OCI-LY3 (cell line): ENCODE measurements around the gene TPCN2.

ENCODE experiments used
- H2AFZ ChIP-seq: fragments of 200-600, 300-600 bp; shearing (Covaris generic); 2 replicates; pipeline ENCODE4 v1.6.0; 2014; ENCODE audit warnings: antibody characterized with exemption, low read depth, low read length
- H3K27ac ChIP-seq: fragments of 200-600, 300-600 bp; sonication (generic); 2 replicates; pipeline ENCODE4 v1.5.1; 2014; ENCODE audit warnings: mild to moderate bottlenecking, low read length, moderate library complexity, mixed read lengths
- H3K27me3 ChIP-seq: fragments of 200-600, 300-600 bp; sonication (generic); 2 replicates; pipeline ENCODE4 v1.6.1; 2014; ENCODE audit warnings: low read depth, low read length, mixed read lengths
- H3K36me3 ChIP-seq: fragments of 200-600, 300-600 bp; sonication (generic); replicated peaks from 2 replicates; pipeline ENCODE3; 2014; ENCODE audit warnings: low read depth, low read length, mixed read lengths
- H3K4me1 ChIP-seq: fragments of 300-600, 200-600 bp; sonication (generic); 2 replicates; pipeline ENCODE4 v1.6.1; 2014; ENCODE audit warnings: low read length, mixed read lengths
- H3K4me2 ChIP-seq: fragments of 200-600, 300-600 bp; sonication (generic); 2 replicates; pipeline ENCODE4 v1.6.1; 2014; ENCODE audit warnings: low read length, mixed read lengths
- H3K4me3 ChIP-seq: fragments of 300-600, 200-600 bp; sonication (generic); 2 replicates; pipeline ENCODE4 v1.5.1; 2014; ENCODE audit warnings: antibody characterized with exemption, mild to moderate bottlenecking, low read length, moderate library complexity
- H3K79me2 ChIP-seq: fragments of 300-600, 200-600 bp; shearing (Covaris generic); 2 replicates; pipeline ENCODE4 v1.6.1; 2014; ENCODE audit warnings: mild to moderate bottlenecking, low read length, mixed read lengths
- H3K9ac ChIP-seq: fragments of 300-600, 200-600 bp; shearing (Covaris generic); 2 replicates; pipeline ENCODE4 v1.6.0; 2014; ENCODE audit warnings: mild to moderate bottlenecking, low read length, moderate library complexity
- H3K9me3 ChIP-seq: fragments of 200-600, 300-600 bp; shearing (Covaris generic); 2 replicates; pipeline ENCODE4 v1.6.1; 2014; ENCODE audit warnings: low read length, mixed read lengths; ENCODE audit not compliant: insufficient read depth
- H4K20me1 ChIP-seq: fragments of 200-600, 300-600 bp; sonication (generic); 2 replicates; pipeline ENCODE4 v1.6.1; 2016; ENCODE audit warnings: low read length, mixed read lengths; ENCODE audit not compliant: insufficient read depth
- EZH2phosphoT487 ChIP-seq: fragments of 200-600 bp; shearing (Covaris generic); IDR thresholded peaks from 2 replicates; pipeline ENCODE4 v1.6.1; 2018; ENCODE audit warnings: antibody characterized with exemption, mixed run types, low read depth
- TF ChIP-seq, protein P1 (sequence below): fragments of 200-600, 300-600 bp; sonication (generic); IDR thresholded peaks from 2 replicates; pipeline ENCODE4 v1.5.1; 2014; ENCODE audit warnings: antibody characterized with exemption, low read length, low read depth

Gene TPCN2

DNA sequence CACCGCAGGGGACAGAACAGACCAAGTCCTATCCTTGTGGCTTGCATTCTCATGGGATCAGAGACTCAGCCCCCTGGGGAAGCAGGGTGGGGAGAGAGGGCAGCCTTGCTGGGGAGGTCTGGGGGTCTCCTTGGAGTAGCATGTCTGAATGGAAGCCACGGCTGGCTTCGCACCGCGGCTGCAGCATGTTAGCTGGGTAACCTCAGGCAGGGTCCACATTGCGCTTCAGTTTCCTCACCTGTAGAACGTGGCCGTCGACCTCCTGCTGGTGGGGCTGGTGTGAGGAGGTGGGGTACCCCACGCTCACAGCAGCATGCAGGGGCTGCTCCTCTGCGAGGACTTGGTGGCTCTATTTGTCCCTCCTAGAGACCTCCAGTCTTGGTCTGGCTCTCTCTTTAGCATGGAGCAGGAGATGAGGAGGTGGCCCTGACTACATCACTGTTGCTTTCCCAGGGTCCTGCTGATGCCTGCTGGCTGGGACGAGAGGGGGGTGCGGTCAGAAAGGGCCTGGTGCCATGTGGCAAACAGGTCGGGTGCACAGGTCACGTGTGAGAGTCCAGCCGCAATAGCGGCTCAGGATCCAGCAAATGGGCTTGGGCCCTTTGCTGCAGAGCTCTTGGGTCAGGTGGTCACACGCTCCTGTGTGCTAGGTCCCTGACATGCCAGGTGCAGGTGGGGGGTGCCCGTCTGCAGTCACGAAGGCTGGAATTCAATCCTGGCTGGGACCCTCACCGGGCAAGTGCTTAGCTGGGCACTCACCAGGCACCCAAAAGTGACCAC is 71.6 kb downstream of the TPCN2 start:
- Histone ChIP-seq H3K9me3 (no peaks in the 10 kb centered on the region), H3K4me2 (no peak overlapping the region), H3K27ac (no peak overlapping the region), H3K9ac (no peak overlapping the region), H3K36me3 (no peaks in the 10 kb centered on the region), H3K27me3 (0 out of 2 replicates have a peak, but pooled peaks cover 3% of the 10 kb centered on the region), H3K79me2 (no peaks in the 10 kb centered on the region), H2AFZ (no peak overlapping the region), H3K4me1 (peaks cover 18% of the 10 kb centered on the region), H4K20me1 (no peaks in the 10 kb centered on the region), H3K4me3 (no peak overlapping the region)
- TF ChIP-seq, protein P1, sequence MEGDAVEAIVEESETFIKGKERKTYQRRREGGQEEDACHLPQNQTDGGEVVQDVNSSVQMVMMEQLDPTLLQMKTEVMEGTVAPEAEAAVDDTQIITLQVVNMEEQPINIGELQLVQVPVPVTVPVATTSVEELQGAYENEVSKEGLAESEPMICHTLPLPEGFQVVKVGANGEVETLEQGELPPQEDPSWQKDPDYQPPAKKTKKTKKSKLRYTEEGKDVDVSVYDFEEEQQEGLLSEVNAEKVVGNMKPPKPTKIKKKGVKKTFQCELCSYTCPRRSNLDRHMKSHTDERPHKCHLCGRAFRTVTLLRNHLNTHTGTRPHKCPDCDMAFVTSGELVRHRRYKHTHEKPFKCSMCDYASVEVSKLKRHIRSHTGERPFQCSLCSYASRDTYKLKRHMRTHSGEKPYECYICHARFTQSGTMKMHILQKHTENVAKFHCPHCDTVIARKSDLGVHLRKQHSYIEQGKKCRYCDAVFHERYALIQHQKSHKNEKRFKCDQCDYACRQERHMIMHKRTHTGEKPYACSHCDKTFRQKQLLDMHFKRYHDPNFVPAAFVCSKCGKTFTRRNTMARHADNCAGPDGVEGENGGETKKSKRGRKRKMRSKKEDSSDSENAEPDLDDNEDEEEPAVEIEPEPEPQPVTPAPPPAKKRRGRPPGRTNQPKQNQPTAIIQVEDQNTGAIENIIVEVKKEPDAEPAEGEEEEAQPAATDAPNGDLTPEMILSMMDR: no peak
- TF ChIP-seq EZH2phosphoT487: no peak

DNA sequence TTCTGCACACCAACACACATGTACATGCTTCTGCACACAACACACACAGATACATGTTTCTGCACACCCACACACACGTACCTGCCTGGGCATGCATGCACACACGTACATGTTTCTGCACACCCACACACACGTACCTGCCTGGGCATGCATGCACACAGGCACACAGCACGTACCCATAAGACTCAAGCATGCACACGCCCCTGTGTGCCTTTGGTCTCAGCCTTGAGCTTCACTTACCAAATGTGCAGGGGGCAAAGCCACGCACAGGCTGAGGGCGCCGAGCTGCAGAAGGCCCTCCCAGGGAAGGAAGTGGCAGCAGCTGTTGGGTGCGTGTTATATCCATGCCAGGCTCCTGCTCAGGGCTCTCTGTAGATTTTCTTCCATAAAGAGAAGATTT is 72.3 kb downstream of the TPCN2 start:
- TF ChIP-seq, protein P1: no peak
- TF ChIP-seq EZH2phosphoT487: no peak
- H3K27me3 ChIP-seq: 0 out of 2 replicates have a peak, but pooled peaks cover 3% of the 10 kb centered on the region
- no peaks in the 10 kb centered on the region for H3K9me3 ChIP-seq
- no peaks in the 10 kb centered on the region for H4K20me1 ChIP-seq
- no peak overlapping the region for H2AFZ ChIP-seq
- no peak overlapping the region for H3K4me2 ChIP-seq
- H3K4me1 ChIP-seq: peaks cover 18% of the 10 kb centered on the region
- H3K4me3 ChIP-seq: no peak overlapping the region
- H3K36me3 ChIP-seq: no peaks in the 10 kb centered on the region
- H3K79me2 ChIP-seq: no peaks in the 10 kb centered on the region
- H3K9ac ChIP-seq: no peak overlapping the region
- no peak overlapping the region for H3K27ac ChIP-seq

DNA sequence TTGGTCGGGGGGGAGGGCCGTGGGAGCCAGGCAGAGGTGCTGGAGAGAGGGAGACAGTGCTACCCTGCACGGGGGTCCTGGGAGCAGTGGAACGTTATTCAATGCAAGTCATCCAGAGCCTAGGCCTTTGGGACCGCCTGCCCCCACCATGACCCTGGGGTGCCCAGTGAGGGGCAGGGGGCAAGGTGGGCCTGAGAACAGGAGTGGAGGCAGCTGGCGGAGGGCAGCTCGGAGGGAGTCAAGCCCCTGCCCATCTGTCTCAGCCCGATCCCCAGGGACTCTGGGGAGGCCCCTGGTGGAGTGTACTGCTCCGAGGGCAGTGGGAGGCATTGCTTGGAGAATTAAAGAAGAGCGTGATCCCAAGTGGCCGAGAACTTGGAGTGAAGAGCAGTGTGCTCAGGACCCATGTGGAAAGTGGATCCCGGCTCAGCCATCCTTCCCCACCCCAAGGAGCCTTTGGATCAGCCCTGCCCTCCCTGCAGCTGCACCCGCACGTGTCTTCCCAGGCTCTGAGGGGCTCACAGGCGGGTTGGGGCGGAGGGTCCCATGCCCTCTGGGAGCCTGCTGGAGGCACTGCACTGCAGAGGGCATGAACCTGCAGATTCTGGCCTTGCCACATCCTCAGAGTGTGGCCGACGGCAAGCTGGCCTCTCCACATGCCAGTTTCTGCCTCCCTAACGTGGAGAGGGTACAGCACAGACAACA is 73.0 kb downstream of the TPCN2 start:
- no peaks in the 10 kb centered on the region for H3K36me3 ChIP-seq
- 0 out of 2 replicates have a peak, but pooled peaks cover 3% of the 10 kb centered on the region for H3K27me3 ChIP-seq
- H3K9ac ChIP-seq: no peak overlapping the region
- H3K9me3 ChIP-seq: no peaks in the 10 kb centered on the region
- TF ChIP-seq, protein P1: no peak
- no peak for TF ChIP-seq EZH2phosphoT487
- no peak overlapping the region for H3K4me3 ChIP-seq
- no peak overlapping the region for H2AFZ ChIP-seq
- H3K79me2 ChIP-seq: no peaks in the 10 kb centered on the region
- no peaks in the 10 kb centered on the region for H4K20me1 ChIP-seq
- H3K27ac ChIP-seq: no peak overlapping the region
- no peak overlapping the region for H3K4me2 ChIP-seq
- peaks cover 18% of the 10 kb centered on the region for H3K4me1 ChIP-seq

DNA sequence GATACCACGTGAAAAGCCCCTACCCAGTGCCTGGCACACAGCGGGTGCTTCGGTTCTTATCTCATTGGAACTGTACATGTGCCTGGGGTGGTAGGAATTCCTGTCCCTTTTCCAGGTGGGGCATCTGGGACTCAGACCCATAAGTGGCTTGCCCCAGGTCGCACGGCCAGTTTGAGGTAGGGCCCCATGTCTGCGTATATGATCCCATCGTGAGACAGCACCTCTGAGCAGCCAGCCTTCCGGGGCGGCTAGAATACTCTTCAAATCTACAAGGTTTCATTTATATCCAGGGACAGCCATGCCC is 73.5 kb downstream of the TPCN2 start:
- no peak overlapping the region for H3K4me2 ChIP-seq
- H2AFZ ChIP-seq: no peak overlapping the region
- 0 out of 2 replicates have a peak, but pooled peaks cover 3% of the 10 kb centered on the region for H3K27me3 ChIP-seq
- H3K4me3 ChIP-seq: no peak overlapping the region
- H3K9ac ChIP-seq: no peak overlapping the region
- no peaks in the 10 kb centered on the region for H3K79me2 ChIP-seq
- no peaks in the 10 kb centered on the region for H3K9me3 ChIP-seq
- no peak overlapping the region for H3K27ac ChIP-seq
- TF ChIP-seq, protein P1: no peak
- no peak for TF ChIP-seq EZH2phosphoT487
- peaks cover 18% of the 10 kb centered on the region for H3K4me1 ChIP-seq
- H4K20me1 ChIP-seq: no peaks in the 10 kb centered on the region
- no peaks in the 10 kb centered on the region for H3K36me3 ChIP-seq
